Fibroblast of skin of abdomen (primary cell): ENCODE results near the gene EHMT2. TPM values are rescaled to one million over a fixed set of nuclear protein-coding genes. Genes with fewer than 3 reads are reported as not detected.
A peak's percentile ranks its signal among the peaks of the same experiment; 100 is the strongest.
"Not testable (repeated sequence)": the region's sequence is repeated elsewhere in the genome, so short reads cannot be mapped to it uniquely, and the experiment has no call there.

Experiments used
- DNase-seq: peaks from one replicate; pipeline ENCODE4 v3.0.0-alpha.2; 2013
- polyA plus RNA-seq, 2 experiments: library from polyadenylated mRNA; unstranded; fragments of 120-200 nt; gene quantifications; one replicate each; pipeline ENCODE4 v1.2.1, GENCODE V29; 2013; ENCODE audit not compliant: insufficient read length in 2 of 2

Gene EHMT2
- polyA plus RNA-seq (2013, experiment 1 of 2; ENCODE audit: insufficient read length): 46.3 TPM
- 47.3 TPM for polyA plus RNA-seq (2013, experiment 2 of 2; ENCODE audit: insufficient read length)

- DNase-seq: peak; percentile 78
Observed at GRCh38 chr6:31897612-31898382, at the start of gene EHMT2. Gene EHMT2, minus strand, starts transcription at chr6:31897698. Its CDS starts 21 bp downstream, at chr6:31897677.

GRCh38 chr6:31947070-31947675 lies 49.7 kb upstream of the EHMT2 start:
- DNase-seq: no peak

- no peak for DNase-seq
Observed at GRCh38 chr6:31946370-31946885, 48.9 kb upstream of the EHMT2 start.

GRCh38 chr6:31945507-31946369 lies 48.2 kb upstream of the EHMT2 start, which contains the start of gene CFB:
Gene CFB, plus strand, starts transcription at chr6:31946095. Its CDS starts 127 bp downstream, at chr6:31946222.
- DNase-seq: peak; percentile 80

GRCh38 chr6:31945154-31945506 lies 47.6 kb upstream of the EHMT2 start:
- no peak for DNase-seq

GRCh38 chr6:31943742-31944141 lies 46.2 kb upstream of the EHMT2 start:
- DNase-seq: no peak

GRCh38 chr6:31940256-31940664 lies 42.8 kb upstream of the EHMT2 start:
- peak; percentile 29 for DNase-seq

- no peak for DNase-seq
Observed at GRCh38 chr6:31935823-31936222, 38.3 kb upstream of the EHMT2 start.

- DNase-seq: no peak
Observed at GRCh38 chr6:31935021-31935420, 37.5 kb upstream of the EHMT2 start.

GRCh38 chr6:31933537-31933936 lies 36.0 kb upstream of the EHMT2 start:
- no peak for DNase-seq

- not testable (repeated sequence) for DNase-seq
Observed at GRCh38 chr6:31932137-31932536, 34.6 kb upstream of the EHMT2 start.

- DNase-seq: no peak
Observed at GRCh38 chr6:31930962-31931361, 33.5 kb upstream of the EHMT2 start.

- no peak for DNase-seq
Observed at GRCh38 chr6:31928672-31928939, 31.1 kb upstream of the EHMT2 start.

- DNase-seq: no peak
Observed at GRCh38 chr6:31927863-31928671, 30.6 kb upstream of the EHMT2 start.

- DNase-seq: no peak
Observed at GRCh38 chr6:31927242-31927862, 29.9 kb upstream of the EHMT2 start, which contains the start of gene C2. Gene C2, plus strand, starts transcription at chr6:31927717. Its CDS starts 36 bp downstream, at chr6:31927753.

- DNase-seq: no peak
Observed at GRCh38 chr6:31922942-31923341, 25.4 kb upstream of the EHMT2 start.

- no peak for DNase-seq
Observed at GRCh38 chr6:31920811-31921210, 23.3 kb upstream of the EHMT2 start.

GRCh38 chr6:31919624-31920303 lies 22.3 kb upstream of the EHMT2 start:
- DNase-seq: no peak

GRCh38 chr6:31918069-31918720 lies 20.7 kb upstream of the EHMT2 start:
- DNase-seq: no peak

- DNase-seq: no peak
Observed at GRCh38 chr6:31915756-31916155, 18.3 kb upstream of the EHMT2 start.
